GM21528 (cell line): ENCODE results near the gene DBNDD1.

ENCODE experiments used
- ATAC-seq: cut with Tn5 transposase; IDR thresholded peaks from one replicate; pipeline ENCODE4 v1.9.1; 2021; ENCODE audit warnings: mild to moderate bottlenecking, moderate library complexity; ENCODE audit not compliant: unreplicated experiment, low FRiP score

DBNDD1 gene

DNA sequence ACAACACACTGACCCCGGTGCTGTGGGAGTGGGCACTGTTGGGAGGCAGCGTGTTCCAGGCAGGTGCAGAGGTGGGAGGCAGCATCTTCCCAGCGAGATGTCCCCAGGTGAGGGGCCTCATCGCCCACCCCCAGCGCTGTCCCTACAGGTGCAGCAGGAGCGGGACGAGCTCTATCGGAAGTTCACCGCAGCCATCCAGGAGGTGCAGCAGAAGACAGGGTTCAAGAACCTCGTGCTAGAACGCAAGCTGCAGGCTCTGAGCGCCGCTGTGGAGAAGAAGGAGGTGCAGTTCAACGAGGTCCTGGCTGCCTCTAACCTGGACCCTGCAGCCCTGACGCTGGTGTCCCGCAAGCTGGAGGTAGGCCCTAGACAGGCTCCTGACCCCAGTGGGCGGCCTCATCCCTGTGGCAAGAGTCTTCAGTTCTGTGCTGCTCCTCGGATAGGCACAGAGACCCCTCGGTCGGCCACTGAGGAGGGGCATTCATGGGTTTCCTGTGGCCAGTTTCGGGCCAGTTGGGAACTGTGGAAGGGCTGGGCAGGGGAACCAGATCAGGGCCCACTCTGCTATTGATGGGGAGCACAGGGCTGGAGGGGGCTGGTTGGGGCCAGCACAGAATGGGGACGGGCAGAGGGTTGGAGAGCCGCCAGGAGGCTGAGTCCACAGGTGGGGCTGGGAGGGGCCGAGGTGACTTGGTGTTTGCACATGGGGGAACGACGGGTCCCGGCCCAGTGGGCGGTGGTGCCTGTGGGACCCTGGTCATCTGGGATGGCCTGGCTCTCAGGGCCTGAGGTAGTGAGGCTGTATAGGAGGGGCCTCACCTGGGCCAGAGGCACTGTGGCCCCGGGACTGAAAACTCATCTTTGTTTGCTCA is 21.1 kb upstream of the DBNDD1 start:
- ATAC-seq: no peak

GRCh38 chr16:90037276-90037675 is 18.0 kb upstream of the DBNDD1 start:
- ATAC-seq: no peak

- ATAC-seq: no peak
Observed at GRCh38 chr16:90035902-90036301, 16.6 kb upstream of the DBNDD1 start.

- ATAC-seq: no peak
Observed at GRCh38 chr16:90034504-90034903, 15.2 kb upstream of the DBNDD1 start.

- no peak for ATAC-seq
Observed at GRCh38 chr16:90033387-90033786, 14.1 kb upstream of the DBNDD1 start.

- no peak for ATAC-seq
Observed at GRCh38 chr16:90032674-90033331, 13.5 kb upstream of the DBNDD1 start.

DNA sequence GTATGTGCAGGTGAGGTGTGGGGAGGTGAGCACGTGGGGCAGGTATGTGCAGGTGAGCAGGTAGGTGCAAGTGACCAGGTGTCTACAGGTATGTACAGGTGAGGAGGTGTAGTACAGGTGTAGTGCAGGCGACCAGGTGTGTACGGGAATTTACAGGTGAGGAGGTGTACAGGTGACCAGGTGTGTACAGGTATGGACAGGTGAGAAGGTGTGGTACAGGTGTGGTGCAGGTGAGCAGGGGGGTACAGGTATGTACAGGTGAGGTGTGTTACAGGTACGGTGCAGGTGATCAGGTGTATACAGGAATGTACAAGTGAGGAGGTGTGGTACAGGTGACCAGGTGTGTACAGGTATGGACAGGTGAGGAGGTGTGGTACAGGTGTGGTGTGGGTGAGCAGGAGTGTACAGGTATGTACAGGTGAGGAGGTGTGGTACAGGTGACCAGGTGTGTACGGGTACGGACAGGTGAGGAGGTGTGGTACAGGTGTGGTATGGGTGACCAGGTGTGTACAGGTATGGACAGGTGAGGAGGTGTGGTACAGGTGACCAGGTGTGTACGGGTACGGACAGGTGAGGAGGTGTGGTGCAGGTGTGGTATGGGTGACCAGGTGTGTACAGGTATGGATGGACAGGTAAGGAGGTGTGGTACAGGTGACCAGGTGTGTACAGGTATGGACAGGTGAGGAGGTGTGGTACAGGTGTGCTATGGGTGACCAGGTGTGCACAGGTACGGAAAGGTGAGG is 12.8 kb upstream of the DBNDD1 start:
- no peak for ATAC-seq

DNA sequence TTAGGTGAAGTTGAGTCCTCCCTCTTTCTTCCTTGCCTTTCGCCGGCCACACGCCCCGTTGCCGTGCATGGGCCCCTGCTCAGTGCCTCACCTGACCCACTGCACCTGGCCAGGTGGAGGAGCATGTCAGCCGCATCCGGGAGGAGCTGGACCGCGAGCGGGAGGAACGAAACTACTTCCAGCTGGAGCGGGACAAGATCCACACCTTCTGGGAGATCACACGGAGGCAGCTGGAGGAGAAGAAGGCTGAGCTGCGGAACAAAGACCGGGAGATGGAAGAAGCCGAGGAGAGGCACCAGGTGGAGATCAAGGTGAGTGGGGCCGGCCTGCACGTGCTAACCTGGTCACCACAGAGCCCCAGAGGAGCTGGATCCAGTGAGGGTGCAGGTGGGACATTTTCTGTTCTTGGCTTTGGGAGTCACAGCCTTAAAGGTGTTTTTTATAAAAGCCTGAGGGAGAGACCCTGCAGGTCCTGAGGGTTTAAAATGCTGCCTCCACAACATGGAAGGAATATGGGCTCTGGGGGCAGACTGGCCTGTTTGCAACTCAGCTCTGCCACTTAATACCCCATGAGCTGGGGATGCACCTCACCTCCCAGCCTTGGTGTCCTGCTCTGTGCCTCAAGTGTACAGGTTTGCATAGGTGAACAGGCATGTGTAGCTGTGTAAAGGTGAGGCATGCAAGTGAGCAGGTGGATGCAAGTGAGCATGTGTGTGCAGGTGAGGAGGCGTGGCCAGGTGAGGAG is 12.1 kb upstream of the DBNDD1 start:
- ATAC-seq: no peak

DNA sequence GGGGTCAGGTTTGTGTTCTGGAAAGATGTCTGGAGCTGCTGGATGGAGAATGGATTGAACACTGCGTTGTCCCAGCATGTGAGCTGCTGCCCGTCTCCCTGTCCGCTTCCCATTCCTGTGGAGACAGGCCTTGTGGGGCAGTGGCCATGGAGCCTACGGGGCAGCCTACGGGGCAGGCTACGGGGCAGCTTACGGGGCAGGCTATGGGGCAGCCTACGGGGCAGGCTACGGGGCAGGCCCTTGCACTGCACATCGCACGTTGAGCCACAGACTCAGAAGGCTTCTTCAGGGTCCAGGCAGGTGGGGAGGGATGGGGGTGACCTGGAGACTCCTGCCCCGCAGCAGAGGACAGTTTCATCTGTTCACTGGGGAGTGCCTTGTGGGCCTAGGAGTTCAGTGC is 9.7 kb upstream of the DBNDD1 start:
- no peak for ATAC-seq

DNA sequence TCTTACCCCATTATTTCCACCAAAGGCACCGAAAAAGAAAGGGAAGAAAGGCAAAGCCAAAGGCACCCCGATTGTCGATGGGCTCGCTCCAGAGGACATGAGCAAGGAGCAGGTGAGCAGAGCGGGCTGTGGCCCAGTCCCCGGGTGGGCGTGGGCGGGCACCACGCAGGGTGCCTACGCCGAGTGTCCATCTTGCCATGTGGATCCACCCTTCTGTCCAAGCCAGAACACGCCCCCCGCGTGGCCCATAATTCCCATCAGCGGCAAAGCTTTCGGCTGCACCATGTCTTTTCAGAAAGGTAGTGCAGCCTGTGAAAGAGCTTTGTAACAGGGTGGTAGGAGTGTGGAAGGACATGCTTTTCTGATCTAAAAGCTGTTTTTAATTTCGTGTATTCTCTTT is 8.4 kb upstream of the DBNDD1 start:
- no peak for ATAC-seq

DNA sequence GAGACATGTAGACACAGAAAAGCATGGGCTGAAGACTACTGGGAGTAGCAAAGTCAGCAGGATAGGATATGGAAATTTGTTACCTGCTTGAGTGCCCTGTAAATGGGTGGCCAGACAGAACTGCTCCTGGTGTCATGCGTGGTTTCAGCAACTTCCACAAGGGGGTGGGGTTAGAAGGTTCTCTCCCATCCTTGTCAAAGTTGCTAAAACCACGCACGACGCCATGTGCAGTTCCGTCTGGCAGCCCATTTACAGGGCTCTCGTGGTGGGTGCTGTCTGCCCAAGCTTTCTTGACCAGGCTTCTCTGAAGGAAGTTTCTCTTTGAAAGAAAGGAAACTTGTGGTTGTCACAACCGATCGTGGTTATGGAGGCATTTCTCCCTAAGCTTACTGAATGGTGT is 6.9 kb upstream of the DBNDD1 start:
- no peak for ATAC-seq

- no peak for ATAC-seq
Observed at GRCh38 chr16:90023078-90023447, 3.8 kb upstream of the DBNDD1 start.

DNA sequence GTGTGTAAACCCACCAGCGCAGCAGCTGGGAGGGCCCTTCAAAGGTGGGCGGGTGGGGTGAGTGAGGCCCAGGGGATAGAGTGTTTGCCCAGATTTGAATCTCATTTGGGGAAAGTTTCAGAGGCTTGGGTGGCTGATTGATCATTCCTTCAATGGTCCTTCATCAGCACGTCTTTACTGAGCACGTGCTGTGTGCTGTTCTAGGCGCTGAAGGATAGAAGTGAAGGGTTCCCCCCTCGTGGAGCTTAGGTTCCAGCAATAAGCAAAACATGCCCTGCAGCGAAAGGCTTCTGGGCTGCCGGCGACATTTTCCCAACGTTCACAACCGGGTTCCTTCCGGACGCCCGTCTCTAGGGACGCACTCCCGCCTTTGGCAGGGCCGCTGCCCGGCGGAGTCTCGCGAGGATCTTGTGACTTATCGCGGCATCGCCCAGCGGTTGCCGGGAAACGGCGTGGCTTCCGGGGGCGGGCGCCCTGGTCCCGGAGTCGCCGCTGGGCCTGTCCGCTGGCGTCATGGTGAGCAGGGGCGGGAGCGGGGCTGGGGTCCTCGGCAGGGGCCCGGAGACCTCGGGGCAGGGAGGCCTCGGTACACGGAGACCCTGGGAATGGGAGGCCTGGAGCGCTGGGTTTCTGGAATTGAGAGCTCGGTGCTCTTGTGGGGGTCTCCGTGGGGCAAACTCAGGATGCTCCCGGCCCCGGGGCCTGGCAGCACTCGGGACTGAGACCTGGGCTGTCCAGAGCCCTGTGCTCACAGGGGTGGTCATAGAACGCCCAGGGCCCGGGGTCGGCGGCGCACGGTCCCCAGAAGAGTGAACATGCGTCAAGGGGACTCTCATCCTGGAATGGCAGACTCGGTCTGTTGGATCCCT is 3.2 kb upstream of the DBNDD1 start:
- ATAC-seq: no peak

DNA sequence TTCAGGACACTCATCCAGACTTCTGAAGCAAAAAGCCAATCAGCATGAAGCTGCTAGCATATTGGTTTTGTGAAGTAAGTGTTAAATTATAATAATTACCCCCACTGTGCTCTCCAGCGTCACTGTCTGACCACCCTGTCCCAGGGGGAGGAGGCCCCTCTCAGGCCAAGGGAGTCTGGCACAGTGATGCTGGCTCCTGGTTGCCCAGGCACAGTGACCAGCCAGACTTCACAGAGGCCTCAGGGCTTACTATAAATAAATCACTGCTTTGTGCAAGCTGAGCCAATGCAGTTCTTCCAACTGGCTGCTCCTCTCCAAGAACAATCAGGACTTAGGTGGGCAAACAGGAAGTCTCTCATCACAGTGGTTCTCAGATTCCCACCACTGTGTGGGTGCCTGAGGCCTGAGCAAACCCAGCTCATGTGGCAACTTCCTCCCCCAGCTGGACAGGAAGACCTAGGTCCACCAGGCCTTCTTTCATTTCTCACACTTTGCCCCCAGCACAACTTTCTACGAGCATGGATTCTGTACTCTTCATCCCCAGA is 1.7 kb upstream of the DBNDD1 start:
- ATAC-seq: no peak

DNA sequence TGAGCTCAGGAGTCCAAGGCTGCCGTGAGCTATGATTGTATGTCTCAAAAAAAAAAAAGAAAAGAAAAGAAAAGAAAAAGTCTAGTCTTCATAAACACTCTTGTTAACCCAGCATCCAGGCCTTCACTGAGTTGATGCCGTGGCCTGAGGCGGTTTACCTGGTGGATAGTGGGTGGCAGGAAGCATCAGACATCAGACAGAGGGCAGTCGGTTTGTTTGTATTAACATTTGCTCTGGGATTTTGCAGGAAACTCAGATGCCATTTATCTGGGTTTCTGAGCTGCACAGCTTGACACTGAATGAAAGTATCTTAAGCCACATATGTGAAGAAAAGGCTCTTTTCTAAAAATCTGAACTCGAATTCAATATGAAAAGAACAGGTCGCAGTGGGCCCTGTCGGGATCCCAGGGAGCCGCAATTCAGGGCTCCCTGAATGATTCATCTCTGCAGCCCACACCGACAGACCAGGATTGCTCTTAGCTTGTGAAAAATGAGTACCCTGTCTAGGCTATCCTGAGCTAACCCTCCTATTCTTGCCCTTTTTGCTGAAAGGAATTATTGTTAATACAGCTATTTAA is 1.1 kb upstream of the DBNDD1 start:
- ATAC-seq: no peak

DNA sequence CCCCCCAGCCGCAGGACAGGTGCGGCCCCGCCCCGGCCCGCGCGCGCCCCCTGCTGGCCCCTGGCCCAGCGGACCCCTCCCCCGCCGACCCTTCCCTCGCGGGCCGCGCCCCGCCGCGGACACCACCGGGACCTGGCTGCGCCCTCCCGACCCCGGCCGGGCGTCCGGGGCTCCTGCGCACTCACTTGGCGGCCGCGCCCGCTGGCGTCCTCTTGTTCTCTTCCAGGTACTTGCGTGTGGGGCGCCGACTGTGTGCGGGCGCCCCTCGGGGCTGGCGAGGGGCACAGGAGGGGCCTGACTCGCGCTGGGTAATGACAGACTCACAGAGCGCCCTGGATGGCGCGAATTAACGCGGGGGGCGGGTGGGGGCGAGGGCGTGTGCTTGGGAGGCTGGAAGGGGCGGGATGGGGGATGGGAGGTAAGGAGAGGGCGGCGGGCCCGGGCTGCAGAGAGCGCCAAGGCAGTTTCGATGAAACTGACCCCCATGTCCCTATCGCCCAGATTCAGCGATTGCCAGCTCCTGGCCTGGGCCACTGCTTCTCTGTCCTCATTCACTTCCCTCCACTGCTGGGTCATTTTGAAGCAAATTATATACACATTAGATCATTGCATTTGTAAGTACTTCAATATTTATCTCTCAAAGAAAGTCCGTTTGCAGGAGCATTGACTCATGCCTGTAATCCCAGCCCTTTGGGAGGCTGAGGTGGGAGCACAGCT is 445 bp upstream of the DBNDD1 start:
- no peak for ATAC-seq

- ATAC-seq: no peak
Observed at GRCh38 chr16:90018297-90018651, 982 bp downstream of the DBNDD1 start.

DNA sequence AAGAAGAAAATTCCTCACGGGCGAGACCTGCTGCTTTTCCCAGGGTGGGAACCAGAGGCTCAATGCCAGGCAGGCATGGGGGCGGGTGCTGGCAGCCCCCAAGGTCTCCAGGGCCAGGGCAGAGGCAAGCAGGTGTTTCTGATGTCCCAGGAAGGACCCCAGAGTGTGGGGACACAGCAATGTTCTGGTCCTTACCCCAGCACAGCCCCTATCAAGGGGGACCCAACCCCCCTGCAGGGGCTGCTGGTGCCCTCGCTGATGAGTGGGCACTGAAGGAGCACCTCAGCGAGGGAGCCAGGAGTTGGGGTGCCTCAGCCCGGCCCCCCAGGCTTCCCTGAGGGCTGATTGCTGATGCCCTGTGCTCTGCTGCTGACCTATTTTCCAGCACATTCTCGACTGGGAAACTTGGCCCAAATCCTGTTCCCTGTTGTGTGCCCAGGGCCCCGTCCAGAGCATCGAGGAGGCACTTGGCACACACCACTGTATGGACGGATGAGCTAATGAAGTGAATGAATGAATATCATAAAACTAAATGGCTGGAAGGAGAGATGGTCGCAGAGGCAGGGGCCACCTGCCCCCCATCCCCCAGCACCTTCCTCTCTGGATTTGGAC is 2.8 kb downstream of the DBNDD1 start:
- no peak for ATAC-seq
